ENCODE data around the gene SLC38A2.

The SLC38A2 gene

DNA sequence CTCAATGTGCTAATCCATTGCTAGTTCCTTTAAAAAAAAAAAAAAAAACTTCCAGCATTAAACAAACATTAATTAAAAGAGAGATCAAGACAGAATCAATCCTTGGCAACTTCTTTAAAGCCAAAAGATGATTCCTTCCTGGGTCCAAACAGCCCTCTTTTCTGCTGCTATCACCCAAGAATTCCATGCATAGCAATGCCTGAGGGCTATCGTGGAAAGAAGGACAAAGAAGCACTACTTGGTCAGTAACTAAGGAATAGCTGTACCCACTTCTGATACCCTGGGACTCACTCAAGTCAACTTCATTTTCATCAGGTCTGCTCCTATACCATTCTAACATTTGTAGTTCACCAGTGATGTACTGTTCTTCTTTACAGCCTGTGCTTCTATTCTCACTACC lies 51.8 kb downstream of the SLC38A2 start:
- no peak for DNase-seq (ENCODE audit: low read depth)
- TF ChIP-seq, protein P1, sequence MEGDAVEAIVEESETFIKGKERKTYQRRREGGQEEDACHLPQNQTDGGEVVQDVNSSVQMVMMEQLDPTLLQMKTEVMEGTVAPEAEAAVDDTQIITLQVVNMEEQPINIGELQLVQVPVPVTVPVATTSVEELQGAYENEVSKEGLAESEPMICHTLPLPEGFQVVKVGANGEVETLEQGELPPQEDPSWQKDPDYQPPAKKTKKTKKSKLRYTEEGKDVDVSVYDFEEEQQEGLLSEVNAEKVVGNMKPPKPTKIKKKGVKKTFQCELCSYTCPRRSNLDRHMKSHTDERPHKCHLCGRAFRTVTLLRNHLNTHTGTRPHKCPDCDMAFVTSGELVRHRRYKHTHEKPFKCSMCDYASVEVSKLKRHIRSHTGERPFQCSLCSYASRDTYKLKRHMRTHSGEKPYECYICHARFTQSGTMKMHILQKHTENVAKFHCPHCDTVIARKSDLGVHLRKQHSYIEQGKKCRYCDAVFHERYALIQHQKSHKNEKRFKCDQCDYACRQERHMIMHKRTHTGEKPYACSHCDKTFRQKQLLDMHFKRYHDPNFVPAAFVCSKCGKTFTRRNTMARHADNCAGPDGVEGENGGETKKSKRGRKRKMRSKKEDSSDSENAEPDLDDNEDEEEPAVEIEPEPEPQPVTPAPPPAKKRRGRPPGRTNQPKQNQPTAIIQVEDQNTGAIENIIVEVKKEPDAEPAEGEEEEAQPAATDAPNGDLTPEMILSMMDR (IDR thresholded peaks at IDR 0.05; ENCODE audit: low read depth, low read length, missing control alignments) = no peak

DNA sequence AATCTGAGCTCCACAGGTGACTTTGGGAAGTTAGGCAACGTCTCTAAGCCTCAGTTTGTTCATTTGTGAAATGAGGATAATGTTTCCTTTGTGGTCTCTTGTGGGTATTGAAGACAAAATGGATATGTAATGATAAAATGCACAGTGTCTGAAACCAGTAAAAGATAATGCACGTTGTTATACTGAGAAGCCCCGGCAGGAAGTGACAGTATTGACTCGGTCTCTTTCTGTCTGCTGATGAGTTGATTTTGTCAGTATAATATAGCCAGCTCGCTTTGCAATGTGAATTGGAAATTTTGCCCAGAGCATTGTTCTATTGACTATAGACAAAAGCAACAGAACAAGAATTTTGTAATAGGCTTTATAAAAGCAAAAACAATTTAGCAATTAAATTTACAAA lies 54.5 kb downstream of the SLC38A2 start:
- DNase-seq (ENCODE audit: low read depth) = no peak
- TF ChIP-seq, protein P1 (IDR thresholded peaks at IDR 0.05; ENCODE audit: low read depth, low read length, missing control alignments) = no peak
- H3K4me3 ChIP-seq (ENCODE audit: low read depth, low read length) = no peak overlapping the region

More for the DNA sequence above, 51.8 kb downstream of the SLC38A2 start:
- no peak overlapping the region for H3K4me3 ChIP-seq (ENCODE audit: low read depth, low read length)

Measured in GM12864 (cell line).